Neural cell (in vitro differentiated cells): ENCODE results near the gene SELENOO.

Experiments
- CTCF ChIP-seq: fragments of 450-650 bp; IDR thresholded peaks from 2 replicates; pipeline ENCODE4 v1.5.1; 2014; ENCODE audit warnings: antibody characterized with exemption, mild to moderate bottlenecking, moderate library complexity; ENCODE audit not compliant: poor library complexity, severe bottlenecking
- TF ChIP-seq, protein P1 (sequence below): IDR thresholded peaks from 2 replicates; pipeline ENCODE4 v1.6.1; 2012; ENCODE audit warnings: borderline replicate concordance

- no peak for TF ChIP-seq CTCF
- TF ChIP-seq, protein P1, sequence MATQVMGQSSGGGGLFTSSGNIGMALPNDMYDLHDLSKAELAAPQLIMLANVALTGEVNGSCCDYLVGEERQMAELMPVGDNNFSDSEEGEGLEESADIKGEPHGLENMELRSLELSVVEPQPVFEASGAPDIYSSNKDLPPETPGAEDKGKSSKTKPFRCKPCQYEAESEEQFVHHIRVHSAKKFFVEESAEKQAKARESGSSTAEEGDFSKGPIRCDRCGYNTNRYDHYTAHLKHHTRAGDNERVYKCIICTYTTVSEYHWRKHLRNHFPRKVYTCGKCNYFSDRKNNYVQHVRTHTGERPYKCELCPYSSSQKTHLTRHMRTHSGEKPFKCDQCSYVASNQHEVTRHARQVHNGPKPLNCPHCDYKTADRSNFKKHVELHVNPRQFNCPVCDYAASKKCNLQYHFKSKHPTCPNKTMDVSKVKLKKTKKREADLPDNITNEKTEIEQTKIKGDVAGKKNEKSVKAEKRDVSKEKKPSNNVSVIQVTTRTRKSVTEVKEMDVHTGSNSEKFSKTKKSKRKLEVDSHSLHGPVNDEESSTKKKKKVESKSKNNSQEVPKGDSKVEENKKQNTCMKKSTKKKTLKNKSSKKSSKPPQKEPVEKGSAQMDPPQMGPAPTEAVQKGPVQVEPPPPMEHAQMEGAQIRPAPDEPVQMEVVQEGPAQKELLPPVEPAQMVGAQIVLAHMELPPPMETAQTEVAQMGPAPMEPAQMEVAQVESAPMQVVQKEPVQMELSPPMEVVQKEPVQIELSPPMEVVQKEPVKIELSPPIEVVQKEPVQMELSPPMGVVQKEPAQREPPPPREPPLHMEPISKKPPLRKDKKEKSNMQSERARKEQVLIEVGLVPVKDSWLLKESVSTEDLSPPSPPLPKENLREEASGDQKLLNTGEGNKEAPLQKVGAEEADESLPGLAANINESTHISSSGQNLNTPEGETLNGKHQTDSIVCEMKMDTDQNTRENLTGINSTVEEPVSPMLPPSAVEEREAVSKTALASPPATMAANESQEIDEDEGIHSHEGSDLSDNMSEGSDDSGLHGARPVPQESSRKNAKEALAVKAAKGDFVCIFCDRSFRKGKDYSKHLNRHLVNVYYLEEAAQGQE, result no peak
Measured at GRCh38 chr22:50199829-50200460, 866 bp upstream of the SELENOO start.
